HG02623 (cell line): ENCODE measurements around the gene CLEC20A.
A peak's percentile ranks its signal among the peaks of the same experiment; 100 is the strongest.
"Not testable (repeated sequence)": the region's sequence is repeated elsewhere in the genome, so short reads cannot be mapped to it uniquely, and the experiment has no call there.

ENCODE experiments used
- ATAC-seq: cut with Tn5 transposase; IDR thresholded peaks from one replicate; pipeline ENCODE4 v1.9.1; 2021; ENCODE audit warnings: moderate library complexity; ENCODE audit not compliant: unreplicated experiment

Gene CLEC20A

GRCh38 chr1:178529364-178530036, 32.7 kb upstream of the CLEC20A start:
- ATAC-seq: no peak

GRCh38 chr1:178528953-178529335, 32.2 kb upstream of the CLEC20A start:
- ATAC-seq: no peak

GRCh38 chr1:178528228-178528952, 31.6 kb upstream of the CLEC20A start:
- ATAC-seq: no peak

- no peak for ATAC-seq
Measured at GRCh38 chr1:178527117-178527516, 30.4 kb upstream of the CLEC20A start.

GRCh38 chr1:178521241-178521640, 24.5 kb upstream of the CLEC20A start:
- ATAC-seq: no peak

GRCh38 chr1:178520803-178521202, 24.0 kb upstream of the CLEC20A start:
- ATAC-seq: no peak

- ATAC-seq: no peak
Measured at GRCh38 chr1:178518894-178519293, 22.1 kb upstream of the CLEC20A start.

GRCh38 chr1:178516110-178516509, 19.3 kb upstream of the CLEC20A start:
- ATAC-seq: no peak

- no peak for ATAC-seq
Measured at GRCh38 chr1:178513278-178513983, 16.7 kb upstream of the CLEC20A start.

- no peak for ATAC-seq
Measured at GRCh38 chr1:178512566-178513277, 16.0 kb upstream of the CLEC20A start, which contains the start of gene TEX35. TEX35 (plus strand) TSS chr1:178513109; CDS start chr1:178513189, 80 bp downstream.

- ATAC-seq: no peak
Measured at GRCh38 chr1:178510155-178510554, 13.4 kb upstream of the CLEC20A start.

- ATAC-seq: no peak
Measured at GRCh38 chr1:178509414-178510007, 12.7 kb upstream of the CLEC20A start.

- ATAC-seq: no peak
Measured at GRCh38 chr1:178506669-178507068, 9.9 kb upstream of the CLEC20A start.

- no peak for ATAC-seq
Measured at GRCh38 chr1:178506177-178506576, 9.4 kb upstream of the CLEC20A start.

GRCh38 chr1:178504286-178504685, 7.5 kb upstream of the CLEC20A start:
- ATAC-seq: no peak

- ATAC-seq: no peak
Measured at GRCh38 chr1:178503849-178504248, 7.1 kb upstream of the CLEC20A start.

- ATAC-seq: not testable (repeated sequence)
Measured at GRCh38 chr1:178503316-178503715, 6.6 kb upstream of the CLEC20A start.

GRCh38 chr1:178502856-178503255, 6.1 kb upstream of the CLEC20A start:
- no peak for ATAC-seq

GRCh38 chr1:178502330-178502714, 5.6 kb upstream of the CLEC20A start:
- ATAC-seq: no peak

GRCh38 chr1:178501705-178502329, 5.1 kb upstream of the CLEC20A start:
- peak; percentile 69 for ATAC-seq
